ENCODE measurements around the gene ATPAF1. TPM values are rescaled to one million over a fixed set of nuclear protein-coding genes. Genes with fewer than 3 reads are reported as not detected.
A peak's percentile ranks its signal among the peaks of the same experiment; 100 is the strongest.

ATPAF1 gene
- polyA plus RNA-seq, 2 of the 4 experiments (the other 2 are of a cell fraction) = 28.9 to 63.7 TPM

GRCh38 chr1:46615735-46616134, 52.4 kb downstream of the ATPAF1 start:
- ChIA-PET POLR2A (interaction anchor here (0.6 to 2.4 kb wide), 2 partner anchors 12 to 230 kb away, joined by 4 to 12 read pairs; partner anchors contain the start of gene MKNK1), CTCF (interaction anchor here (1.3 kb wide), 1 partner anchor 12 kb away, joined by 3 read pairs; the partner anchor contains the start of gene MKNK1)
- no peak; a peak in 1 of 6 replicates for ATAC-seq
- DNase-seq (ENCODE audit: low read depth in 1 of 2, low spot score in 1 of 2) = no peak
- H3K9me3 ChIP-seq = no peaks in the 10 kb centered on the region
- no peak for FAIRE-seq
- peak overlapping the region; percentile 79 to 94; a peak in 5 of 6 replicates for H3K27ac ChIP-seq
- H3K4me3 ChIP-seq = peak overlapping the region; percentile 81
- WGBS (ENCODE audit: missing lambda C conversion rate) = 94% methylated on average over 3 of the region's 3 CpGs
- peak overlapping the region; percentile 81 for H3K4me2 ChIP-seq
- peaks cover 39% of the 10 kb centered on the region for H3K4me1 ChIP-seq
- TF ChIP-seq MAFK (IDR thresholded peaks at IDR 0.05; ENCODE audit: partially characterized antibody) (no peak), HMGXB4 (CRISPR knock-in tag; IDR thresholded peaks at IDR 0.05; ENCODE audit: borderline replicate concordance) (no peak), FOSL2 (IDR thresholded peaks at IDR 0.05) (no peak), FOSL2 (CRISPR knock-in tag; IDR thresholded peaks at IDR 0.05) (no peak), NR3C1 (IDR thresholded peaks at IDR 0.05) (no peak), MAX (IDR thresholded peaks at IDR 0.05) (no peak), RARB (CRISPR knock-in tag; IDR thresholded peaks at IDR 0.05) (no peak), FOXS1 (CRISPR knock-in tag; IDR thresholded peaks at IDR 0.05) (no peak), BHLHE40 (IDR thresholded peaks at IDR 0.05; ENCODE audit: low read depth, low read length) (no peak), REST (IDR thresholded peaks at IDR 0.05) (no peak), CEBPB (IDR thresholded peaks at IDR 0.05) (no peak), HOXB13 (CRISPR knock-in tag; IDR thresholded peaks at IDR 0.05; ENCODE audit: low read depth) (no peak), TP53 (CRISPR knock-in tag; IDR thresholded peaks at IDR 0.05) (no peak), ZFP36 (IDR thresholded peaks at IDR 0.05; ENCODE audit: borderline replicate concordance, partially characterized antibody) (no peak), CTCF (IDR thresholded peaks at IDR 0.05) (no peak), KDM1A (IDR thresholded peaks at IDR 0.05; ENCODE audit: low read depth) (no peak), FOSB (CRISPR knock-in tag; IDR thresholded peaks at IDR 0.05) (no peak), CBX2 (IDR thresholded peaks at IDR 0.05; ENCODE audit: borderline replicate concordance, low read depth) (no peak), RAD21 (conservative IDR thresholded peaks at IDR 0.05 in 1 of 2, IDR thresholded peaks at IDR 0.05 in 1 of 2) (no peak), HOXA7 (CRISPR knock-in tag; IDR thresholded peaks at IDR 0.05) (no peak), ELK1 (IDR thresholded peaks at IDR 0.05; ENCODE audit: low read depth, low read length) (no peak)
